HEK293 (cell line): Measurements from ENCODE around the gene AQP1.

Experiments
- CTCF ChIP-seq: fragments of 450-650 bp; formaldehyde crosslinking; IDR thresholded peaks from 2 replicates; pipeline ENCODE4 v1.5.1; 2016; ENCODE audit warnings: missing biosample characterization, missing genetic modification characterization
- ZBTB7A ChIP-seq: fragments of 450-650 bp; formaldehyde crosslinking; IDR thresholded peaks from 2 replicates; pipeline ENCODE4 v1.5.1; 2016; ENCODE audit warnings: low read depth, missing biosample characterization, missing genetic modification characterization
- ZNF146 ChIP-seq: fragments of 450-650 bp; formaldehyde crosslinking; IDR thresholded peaks from 2 replicates; pipeline ENCODE4 v1.5.1; 2016; ENCODE audit warnings: missing biosample characterization, missing genetic modification characterization
- ZNF175 ChIP-seq: fragments of 450-650 bp; formaldehyde crosslinking; IDR thresholded peaks from 2 replicates; pipeline ENCODE4 v1.5.1; 2016; ENCODE audit warnings: missing biosample characterization, missing genetic modification characterization
- ZNF223 ChIP-seq: fragments of 450-650 bp; formaldehyde crosslinking; IDR thresholded peaks from 2 replicates; pipeline ENCODE4 v1.5.1; 2016; ENCODE audit warnings: missing biosample characterization, missing genetic modification characterization
- ZNF362 ChIP-seq: fragments of 450-650 bp; formaldehyde crosslinking; IDR thresholded peaks from 2 replicates; pipeline ENCODE4 v1.5.1; 2016; ENCODE audit warnings: missing biosample characterization, missing genetic modification characterization

GRCh38 chr7:30917216-30917893 is 5.7 kb downstream of the AQP1 start:
- no peak for TF ChIP-seq CTCF
- TF ChIP-seq ZBTB7A (tag by site-specific recombination): no peak
- TF ChIP-seq ZNF146: no peak
- TF ChIP-seq ZNF223 (tag by site-specific recombination): no peak
- no peak for TF ChIP-seq ZNF362 (tag by site-specific recombination)
- TF ChIP-seq ZNF175 (tag by site-specific recombination): no peak
